8988T (cell line): Measurements from ENCODE around the gene FARP1.

Experiments
- DNase-seq: peaks from one replicate; pipeline ENCODE4 v3.0.0; 2011

The FARP1 gene

DNA sequence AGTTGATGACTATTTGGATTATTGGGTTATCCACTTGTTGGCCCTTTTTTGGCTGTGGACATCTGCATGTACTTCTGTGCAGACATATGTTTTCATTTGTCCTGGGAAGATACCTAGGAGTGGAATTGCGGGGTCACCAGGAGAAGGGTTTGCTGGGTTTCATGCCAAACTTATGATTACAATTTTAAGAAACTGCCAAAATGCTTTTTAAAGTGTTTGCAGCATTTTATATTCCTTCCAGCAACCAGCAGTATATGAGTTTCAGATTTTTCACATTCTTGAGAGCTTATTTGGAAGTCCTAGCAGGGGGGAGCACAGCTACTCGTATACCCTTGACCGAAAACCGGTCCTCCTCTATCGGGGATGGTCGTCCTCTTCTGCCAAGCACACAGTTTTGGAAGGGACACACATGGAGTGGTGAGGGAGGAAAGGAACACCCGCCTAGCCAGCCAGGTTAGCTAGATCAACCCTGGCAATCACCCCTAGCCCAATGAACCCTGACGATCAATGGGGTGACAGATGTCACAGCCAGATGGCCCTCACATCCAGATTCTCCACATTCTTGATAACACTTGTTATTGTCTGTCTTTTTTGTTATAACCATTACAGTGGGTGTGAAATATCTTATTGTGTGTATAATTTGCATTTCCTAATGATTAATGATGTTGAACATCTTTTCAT lies 60.9 kb downstream of the FARP1 start:
- no peak for DNase-seq

- no peak for DNase-seq
Measured at GRCh38 chr13:98204546-98204945, 61.7 kb downstream of the FARP1 start.

DNA sequence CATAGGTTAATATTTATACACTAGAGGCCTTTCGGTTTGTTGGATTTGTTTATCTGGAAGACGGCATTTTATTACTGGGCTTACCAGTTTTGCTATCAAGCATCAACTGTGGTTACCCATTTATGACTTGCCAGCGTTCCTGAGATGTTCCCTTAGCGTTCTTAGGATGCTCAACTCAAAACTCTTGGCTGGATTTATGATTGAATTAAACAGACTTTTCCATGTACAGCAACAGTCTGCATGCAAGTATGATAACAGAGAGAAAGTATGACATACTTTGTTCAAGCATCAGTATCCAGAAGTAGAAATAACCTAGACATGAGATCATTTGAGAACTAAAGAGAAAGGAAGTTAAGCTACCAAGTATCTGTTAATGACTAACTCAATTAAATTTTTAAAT lies 64.1 kb downstream of the FARP1 start:
- DNase-seq: no peak

DNA sequence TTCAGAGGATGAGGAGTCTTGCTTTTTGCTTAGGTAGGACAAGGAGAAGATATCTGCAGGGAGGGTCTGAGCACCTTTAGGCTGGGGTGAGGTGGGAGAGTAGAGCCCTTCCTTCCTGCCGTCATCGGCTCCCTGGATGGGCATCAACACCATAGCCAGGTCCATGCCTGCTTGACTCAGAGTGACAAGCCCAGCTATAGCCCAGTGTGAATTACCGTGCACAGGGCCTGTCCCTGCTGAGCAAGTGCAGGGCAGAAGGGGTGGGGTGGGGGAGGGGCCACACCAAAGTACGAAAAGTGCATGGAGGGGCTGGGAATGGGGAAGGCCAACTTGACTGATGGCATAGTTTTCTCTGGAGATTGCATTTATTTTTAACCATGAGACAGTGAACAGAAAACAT lies 64.5 kb downstream of the FARP1 start:
- DNase-seq: no peak

GRCh38 chr13:98208606-98209005 lies 65.7 kb downstream of the FARP1 start:
- no peak for DNase-seq

DNA sequence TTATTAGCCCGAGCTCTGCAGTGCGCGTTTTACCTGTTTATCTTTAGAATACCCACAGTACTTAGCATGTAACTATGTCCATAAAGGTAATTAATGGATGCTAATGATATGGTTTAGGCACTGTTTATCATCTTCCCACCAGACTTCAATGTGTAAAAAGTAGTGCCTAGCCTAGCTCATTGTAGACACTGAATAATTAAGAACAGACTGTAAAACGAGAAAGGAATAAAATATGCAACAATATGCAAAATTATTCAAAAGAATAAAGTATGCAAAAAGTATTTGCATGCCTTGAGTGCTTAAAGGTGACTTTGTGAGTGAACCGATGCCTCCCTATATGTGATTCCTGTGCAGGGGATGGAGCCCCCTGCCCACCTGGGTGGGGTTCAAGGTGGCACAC lies 69.9 kb downstream of the FARP1 start:
- no peak for DNase-seq

- DNase-seq: no peak
Measured at GRCh38 chr13:98213354-98213753, 70.5 kb downstream of the FARP1 start.

- no peak for DNase-seq
Measured at GRCh38 chr13:98214008-98214643, 71.2 kb downstream of the FARP1 start.

DNA sequence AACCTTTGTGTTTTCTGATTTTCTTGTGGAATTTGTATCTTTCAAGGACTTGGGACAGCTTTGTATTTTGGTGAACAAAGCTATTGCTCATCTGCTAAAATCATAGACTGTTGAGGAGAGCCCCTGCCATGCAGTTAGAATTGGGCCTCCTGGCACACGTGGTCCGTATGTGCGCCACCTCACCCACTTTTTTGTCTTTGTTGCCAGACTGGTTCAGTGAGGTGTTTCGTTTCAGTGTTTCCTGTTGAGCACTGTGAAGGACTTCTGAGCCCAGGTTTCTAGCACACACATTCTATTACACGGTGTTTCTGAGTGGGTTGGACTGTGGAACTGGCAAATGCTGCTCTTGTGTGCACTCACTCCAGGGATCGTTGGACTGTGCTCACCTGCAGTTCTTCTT lies 71.8 kb downstream of the FARP1 start:
- DNase-seq: no peak

DNA sequence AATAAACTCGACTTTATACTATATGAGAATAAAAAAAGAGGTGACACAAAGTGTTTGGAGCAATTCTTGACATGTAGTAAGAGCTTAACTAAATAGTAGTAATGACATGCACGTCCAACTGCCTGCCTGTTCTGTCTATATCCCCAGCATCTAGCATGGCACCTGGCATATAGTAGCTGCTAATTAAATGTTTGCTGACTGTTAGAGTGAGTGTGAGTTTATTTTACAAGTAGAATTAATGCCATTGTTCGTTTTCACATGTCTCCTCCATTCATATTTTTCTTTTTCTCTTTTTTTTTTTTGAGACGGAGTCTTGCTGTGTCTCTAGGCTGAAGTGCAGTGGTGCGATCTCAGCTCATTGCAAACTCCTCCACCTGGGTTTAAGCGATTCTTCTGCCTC lies 72.6 kb downstream of the FARP1 start:
- no peak for DNase-seq

DNA sequence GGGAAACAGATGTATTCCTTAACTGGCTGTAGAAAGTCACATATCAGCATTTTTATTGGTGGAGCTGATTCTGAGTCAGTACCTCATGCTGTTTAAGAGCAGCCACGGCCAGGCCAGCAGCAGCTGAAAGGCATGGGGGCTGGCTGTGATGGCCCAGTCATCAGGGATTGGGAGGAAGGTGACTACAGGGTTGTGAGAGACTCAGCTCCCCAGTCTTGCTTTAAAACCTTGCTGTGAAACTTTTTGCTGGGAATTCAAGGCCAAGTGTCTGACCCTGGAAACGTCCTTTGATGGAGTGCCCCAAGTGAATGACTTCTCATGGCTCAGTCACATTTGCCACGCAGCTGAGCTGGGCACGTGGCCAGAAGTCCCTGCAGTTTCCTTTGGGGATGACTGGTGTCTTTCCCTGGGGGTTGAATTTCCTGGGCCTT lies 73.3 kb downstream of the FARP1 start:
- DNase-seq: peak; percentile 36

GRCh38 chr13:98216711-98217285 lies 73.9 kb downstream of the FARP1 start:
- DNase-seq: no peak

GRCh38 chr13:98217597-98217996 lies 74.7 kb downstream of the FARP1 start:
- DNase-seq: no peak

DNA sequence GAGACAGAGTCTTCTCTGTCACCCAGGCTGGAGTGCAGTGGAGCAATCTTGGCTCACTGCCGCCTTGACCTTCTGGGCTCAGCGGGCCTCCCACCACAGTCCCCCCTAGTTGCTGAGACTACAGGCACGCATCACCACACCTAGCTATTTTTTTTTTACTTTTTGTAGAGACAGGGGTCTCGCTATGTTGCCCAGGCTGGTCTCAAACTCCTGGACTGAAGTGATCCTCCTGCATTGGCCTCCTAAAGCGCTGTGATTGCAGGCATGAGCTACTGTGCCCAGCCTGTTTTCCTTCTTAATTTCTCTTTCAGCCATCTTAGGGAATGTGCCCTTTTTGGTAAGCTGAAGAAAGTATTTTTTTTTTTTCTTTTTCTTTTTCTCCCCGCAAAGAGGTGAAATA lies 76.8 kb downstream of the FARP1 start:
- no peak for DNase-seq

DNA sequence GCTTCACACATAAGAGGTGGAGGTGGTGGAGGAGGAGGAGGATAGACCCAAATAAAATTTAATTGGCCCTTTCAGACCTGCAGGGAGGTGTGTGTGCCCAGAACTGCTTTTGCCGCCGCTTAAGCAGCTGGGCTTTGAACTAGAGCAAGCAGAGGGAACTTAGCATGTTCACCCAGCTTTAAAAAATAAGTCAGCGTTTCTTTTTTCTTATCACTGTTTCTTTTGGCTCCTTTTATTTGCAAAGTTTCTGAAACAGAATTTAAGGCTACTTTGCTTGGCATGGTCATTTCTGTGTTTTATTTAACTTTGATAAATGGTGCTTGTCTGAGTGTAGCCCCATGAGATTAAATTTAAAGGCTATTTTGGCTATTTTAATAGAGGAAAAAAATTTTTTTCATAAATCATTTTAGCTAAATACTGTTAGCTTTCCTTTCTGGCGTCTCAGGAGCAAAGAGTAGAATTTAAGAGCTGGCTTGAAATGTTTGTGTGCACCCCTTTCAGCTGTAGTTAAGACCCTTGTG lies 77.4 kb downstream of the FARP1 start:
- no peak for DNase-seq

- no peak for DNase-seq
Measured at GRCh38 chr13:98221234-98221633, 78.3 kb downstream of the FARP1 start.

GRCh38 chr13:98222081-98222554 lies 79.2 kb downstream of the FARP1 start:
- DNase-seq: no peak

GRCh38 chr13:98222816-98223215 lies 79.9 kb downstream of the FARP1 start:
- no peak for DNase-seq

DNA sequence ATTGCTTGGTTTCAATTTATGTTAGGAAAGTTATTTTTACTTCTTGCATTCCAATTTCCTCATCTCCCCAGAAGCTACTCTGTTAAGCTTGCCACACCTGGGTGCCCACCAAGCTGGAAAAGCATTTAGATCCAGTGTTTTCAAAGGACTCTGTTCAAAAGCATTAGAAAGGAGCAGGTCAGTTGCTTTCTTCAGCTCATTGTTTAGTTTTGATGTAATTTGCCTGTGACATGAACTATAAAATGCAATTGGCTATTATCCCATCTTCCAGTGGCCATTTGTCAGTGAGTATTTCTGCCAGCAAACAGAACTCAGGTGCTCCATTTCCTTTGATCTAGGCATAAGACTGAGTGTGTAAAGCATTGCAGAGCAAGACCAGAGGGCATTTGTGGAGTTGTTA lies 80.8 kb downstream of the FARP1 start:
- no peak for DNase-seq

DNA sequence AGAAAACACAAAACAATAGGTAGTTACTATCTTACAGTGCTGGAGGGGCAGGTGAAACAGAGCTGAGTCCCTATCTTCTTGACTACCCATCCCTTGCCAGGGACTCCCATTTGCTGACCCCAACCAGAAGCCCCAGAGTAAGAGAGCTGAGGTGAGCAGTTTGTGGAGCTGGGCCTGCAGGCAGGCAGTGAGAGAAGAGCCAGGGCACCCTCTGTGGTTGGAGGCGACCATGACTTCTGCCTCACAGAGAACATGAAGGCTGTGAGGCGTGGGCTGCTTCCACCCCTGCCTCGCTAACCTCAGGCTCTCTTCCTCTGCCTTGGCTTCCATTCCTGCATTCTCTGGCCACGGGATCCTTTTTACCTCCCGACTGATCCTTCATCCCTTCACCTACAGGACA lies 81.7 kb downstream of the FARP1 start:
- DNase-seq: no peak

DNA sequence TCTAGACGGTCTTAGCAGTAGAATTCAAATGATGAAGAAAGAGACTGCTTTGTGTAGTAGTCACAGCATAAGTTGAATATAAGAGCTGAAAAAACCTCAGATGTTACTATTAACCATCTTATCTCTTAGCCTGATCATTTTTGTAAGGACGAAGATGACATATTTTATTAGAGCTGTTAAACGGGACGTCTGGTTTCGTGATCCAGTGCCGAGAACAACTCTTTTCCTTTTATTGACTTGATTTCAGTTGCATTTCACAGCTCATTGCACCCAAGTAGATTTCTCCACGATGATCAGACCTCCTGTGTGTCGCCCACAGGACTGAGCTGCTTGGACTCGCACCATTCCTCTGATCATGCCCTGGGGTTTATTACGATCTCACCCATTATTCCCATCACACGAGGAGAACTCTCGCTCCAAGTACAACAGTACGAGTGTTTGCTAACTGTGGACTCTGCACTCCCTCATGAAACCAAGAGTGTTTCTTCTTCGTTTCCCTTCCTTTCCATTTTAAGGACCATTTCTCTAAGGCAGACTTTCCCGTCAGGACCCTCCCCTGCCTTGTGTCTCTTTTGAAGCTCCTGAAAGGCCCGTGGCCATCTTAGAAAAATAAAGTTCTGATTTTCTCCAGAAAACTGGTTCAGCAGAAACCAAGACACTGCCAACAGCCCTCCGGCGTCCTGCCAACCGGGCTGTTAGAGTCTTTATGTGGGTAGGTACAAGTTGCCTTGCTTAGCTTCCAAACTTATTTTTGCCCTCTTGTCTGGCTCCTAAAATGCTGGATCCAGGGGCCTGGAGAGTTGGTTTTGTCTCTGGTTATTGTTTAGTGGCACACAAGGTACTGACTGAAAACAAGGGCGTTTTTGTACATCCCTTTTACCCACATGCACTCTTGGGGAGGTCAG lies 82.4 kb downstream of the FARP1 start:
- DNase-seq: no peak

- DNase-seq: no peak
Measured at GRCh38 chr13:98226496-98226895, 83.6 kb downstream of the FARP1 start.
